SK-MEL-5 (cell line): Measurements from ENCODE around the gene ERC2. TPM values are rescaled to one million over a fixed set of nuclear protein-coding genes. Genes with fewer than 3 reads are reported as not detected.
"Not testable (repeated sequence)": the region's sequence is repeated elsewhere in the genome, so short reads cannot be mapped to it uniquely, and the experiment has no call there.

Experiments
- DNase-seq: peaks from one replicate; pipeline ENCODE4 v3.0.0-alpha.2; 2016; ENCODE audit warnings: low read depth, low spot score
- in situ Hi-C: cut with HindIII; loops from 2 replicates; pipeline ENCODE4 v1.10.0; 2016; ENCODE audit warnings: low sequenced_read_pairs, high pct_unique_total_duplicates, low pct_unique_long_range_greater_than_20kb
- total RNA-seq: library from RNA; depleted of rRNA; stranded (reverse); fragments of >200 nt; shearing (Covaris generic); gene quantifications from 2 replicates; pipeline ENCODE4 v1.2.3, GENCODE V29; 2014

ERC2 gene
- total RNA-seq, 1 experiment from 2014 or later: 0.50 TPM

DNA sequence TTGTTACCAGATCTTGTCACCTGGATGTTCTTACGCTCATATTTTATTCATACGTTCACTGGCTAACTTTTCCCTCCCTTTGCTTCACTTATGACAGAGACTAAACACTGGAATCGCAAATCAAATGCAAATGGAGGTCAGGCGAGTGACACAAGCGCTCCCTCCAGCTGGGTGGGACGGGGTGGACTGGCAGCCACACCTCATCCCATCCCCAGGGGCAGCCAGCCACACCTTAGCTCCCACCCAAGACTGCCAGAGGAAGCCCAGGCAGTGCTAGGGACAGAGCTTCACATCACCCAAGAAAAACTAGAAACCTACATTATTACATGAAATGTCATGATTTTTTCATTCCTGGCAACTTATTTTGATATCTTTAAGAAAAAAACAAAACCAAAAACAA is 366.2 kb downstream of the ERC2 start:
- in situ Hi-C loops: no loop called here
- DNase-seq: no peak

DNA sequence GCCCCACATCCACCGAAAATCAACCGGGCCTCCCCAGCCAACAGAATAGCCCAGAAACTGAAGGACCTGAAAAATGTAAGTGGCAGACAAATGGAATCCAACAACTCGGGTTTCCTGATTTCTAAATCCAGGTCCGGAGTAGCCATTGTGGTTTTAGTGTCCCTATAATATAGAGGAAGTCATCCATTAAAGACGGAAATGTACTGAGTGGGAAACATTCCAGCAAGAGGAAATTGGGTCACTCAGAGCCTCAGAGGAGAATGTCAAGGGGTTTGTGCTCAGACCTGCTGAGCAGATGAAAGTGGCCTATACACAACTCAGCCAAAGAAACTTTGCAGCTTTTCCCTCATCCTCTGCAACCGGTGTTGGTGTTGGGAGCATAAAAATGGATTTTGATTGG is 366.7 kb downstream of the ERC2 start:
- in situ Hi-C loops: no loop called here
- no peak for DNase-seq

DNA sequence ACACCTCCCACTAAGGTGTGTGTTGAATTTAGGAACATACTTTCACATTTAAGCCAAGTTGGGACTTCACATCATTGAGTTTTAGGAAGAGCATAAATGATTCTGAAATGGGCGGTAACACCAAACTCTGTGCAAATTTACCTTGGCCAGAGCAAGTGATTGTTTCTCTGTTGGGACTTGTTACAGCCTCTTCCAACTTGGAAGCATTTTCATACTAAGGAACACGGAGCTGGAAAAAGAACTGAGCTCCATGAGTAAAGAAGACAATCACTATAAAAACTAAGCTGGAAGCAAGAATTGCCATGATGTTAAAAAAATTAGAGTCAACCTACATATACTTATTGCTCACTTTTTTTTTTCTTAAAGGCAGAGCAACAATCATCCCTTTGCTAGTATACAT is 371.3 kb downstream of the ERC2 start:
- in situ Hi-C loops: no loop called here

DNA sequence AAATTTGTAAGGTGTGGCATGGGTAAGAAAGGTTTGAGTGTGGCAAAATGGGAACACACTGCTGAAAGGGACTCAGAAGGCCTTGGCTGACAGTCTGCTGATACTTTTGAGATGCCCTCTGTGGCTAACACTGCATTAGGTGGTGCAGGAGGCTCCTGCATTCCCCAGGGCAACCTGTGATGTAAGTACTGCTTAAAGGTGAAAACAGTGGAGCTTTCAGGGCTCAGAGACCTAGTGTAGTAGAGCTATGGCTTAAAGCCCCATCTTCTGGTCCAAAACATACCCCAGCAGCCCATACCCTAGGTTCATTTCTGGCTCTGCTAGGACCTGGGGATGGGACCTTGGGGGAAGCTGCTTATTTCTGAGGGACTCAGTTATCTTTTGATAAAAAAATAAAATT is 374.1 kb downstream of the ERC2 start:
- in situ Hi-C loops: no loop called here
- DNase-seq: no peak

More for the DNA sequence above, 371.3 kb downstream of the ERC2 start:
- DNase-seq: no peak

DNA sequence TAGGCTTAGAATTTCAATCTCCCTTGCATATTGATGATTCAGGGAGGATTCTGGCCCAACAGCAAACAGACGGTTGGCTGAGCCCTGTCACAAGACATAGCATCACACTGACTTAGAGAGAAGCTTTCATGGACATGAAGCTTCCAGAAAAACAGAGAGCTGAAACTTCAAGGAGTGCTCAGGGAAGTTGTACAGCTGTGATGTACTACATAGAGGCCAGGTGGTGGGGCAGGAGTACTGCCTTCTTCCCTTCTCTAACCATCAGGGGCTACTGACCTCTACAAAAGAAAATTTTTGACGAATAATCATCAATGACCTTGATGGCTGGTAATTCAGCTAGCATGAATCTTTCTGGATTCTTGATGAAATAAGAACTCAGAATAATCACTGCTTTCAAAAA is 378.5 kb downstream of the ERC2 start:
- in situ Hi-C loops: no loop called here
- DNase-seq: no peak

DNA sequence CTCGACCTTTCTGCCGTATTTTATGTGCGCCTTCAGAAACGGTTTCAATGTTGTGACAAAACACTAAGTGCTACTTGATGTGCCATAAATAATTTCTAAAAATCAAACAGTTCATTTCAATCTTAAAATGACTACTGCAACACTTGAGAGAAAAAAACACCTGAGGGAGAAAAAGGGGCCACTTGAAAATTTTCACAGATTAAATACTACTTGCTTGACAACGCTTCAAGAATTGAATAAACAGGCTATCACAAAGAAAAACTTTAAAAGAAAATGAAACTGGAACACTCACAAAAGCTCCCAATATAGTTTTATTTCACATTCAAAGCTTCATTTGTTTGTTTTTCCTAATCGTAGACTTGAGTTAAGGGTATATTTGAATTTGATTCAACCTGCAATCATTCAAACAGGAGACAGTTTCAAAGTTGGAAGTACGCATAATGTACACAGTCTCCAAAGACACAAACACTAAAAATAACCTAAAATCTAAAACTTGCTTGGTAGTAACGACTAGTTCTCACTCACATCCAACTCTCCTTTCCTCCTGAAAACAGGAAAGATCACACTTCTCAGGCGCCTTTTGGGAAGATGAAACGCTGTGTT is 380.7 kb downstream of the ERC2 start:
- DNase-seq: no peak
- in situ Hi-C loops: no loop called here

DNA sequence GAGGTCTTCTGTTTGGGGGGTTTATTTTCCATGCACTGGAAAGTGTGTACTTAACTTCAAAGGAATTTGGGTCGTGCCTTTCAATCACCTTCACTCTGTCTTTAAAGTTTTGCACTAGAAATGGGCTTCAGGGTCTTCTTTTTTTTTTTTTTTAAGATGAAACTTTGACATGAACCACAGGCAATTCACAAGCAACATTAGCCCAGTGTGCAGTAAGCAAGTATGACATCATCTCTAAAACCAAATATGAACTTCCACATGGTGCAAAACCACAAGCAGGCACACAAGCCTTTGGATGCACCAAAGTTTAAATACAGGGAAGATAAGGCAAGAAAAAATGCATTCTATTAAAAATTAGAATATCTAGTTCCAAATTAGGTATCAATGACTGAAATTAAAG is 381.9 kb downstream of the ERC2 start:
- in situ Hi-C loops: no loop called here
- no peak for DNase-seq

DNA sequence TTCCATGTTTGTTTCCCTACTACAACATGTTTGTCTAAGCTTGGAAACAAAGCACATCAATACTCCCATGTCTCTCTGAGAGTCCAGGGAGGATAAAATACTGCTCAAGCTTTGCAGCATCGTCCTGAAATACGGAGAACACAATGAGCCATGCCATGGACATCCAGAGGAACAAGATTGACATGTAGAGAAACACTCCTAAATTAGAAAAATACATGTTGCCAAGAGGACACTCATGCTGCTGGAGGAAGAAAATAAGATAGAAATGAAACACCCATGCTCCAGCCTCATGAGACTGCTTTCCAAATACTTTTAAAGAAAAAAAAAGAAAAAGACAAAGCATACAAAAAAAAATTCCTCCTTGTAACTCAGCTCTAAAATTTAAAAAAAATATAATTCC is 387.0 kb downstream of the ERC2 start:
- no peak for DNase-seq
- in situ Hi-C loops: no loop called here

DNA sequence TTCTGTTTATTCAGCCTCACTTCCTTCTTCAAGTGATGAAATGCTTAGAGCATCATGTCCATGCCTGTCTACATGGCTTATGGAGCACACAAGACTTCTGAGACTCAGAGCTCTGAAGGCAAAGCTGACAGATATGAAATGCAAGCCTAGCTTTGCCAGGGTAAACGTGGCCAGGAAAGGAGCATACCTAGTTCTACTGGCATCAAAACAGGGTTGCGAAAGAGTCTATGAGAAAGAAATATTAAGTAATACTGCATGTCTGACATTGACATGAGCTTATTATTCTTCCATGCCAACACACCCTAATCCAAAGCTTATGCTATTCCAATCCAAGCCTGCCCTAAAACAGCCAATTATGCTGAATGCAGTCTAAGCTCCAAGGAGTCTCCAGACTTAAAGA is 391.5 kb downstream of the ERC2 start:
- in situ Hi-C loops: no loop called here
- no peak for DNase-seq

DNA sequence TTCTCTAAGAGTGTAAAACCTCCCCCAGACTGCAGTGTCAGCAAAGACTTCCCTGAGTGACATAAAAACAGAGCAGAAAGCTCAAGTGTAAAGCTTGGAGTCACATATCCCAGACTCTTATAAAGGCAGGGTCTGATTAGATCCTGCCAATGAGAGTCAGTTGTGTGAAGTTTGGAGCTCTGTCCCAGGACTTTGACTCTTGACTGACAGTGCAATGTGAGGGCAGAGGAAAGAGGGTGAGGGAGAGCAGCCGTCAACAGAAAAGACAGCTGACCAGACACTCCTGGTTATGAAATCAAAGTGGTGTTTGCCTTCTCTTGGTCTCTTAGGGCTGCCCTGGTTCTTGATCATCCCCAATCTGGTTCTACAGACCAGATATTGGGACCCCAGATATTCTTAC is 393.2 kb downstream of the ERC2 start:
- no peak for DNase-seq
- in situ Hi-C loops: no loop called here

DNA sequence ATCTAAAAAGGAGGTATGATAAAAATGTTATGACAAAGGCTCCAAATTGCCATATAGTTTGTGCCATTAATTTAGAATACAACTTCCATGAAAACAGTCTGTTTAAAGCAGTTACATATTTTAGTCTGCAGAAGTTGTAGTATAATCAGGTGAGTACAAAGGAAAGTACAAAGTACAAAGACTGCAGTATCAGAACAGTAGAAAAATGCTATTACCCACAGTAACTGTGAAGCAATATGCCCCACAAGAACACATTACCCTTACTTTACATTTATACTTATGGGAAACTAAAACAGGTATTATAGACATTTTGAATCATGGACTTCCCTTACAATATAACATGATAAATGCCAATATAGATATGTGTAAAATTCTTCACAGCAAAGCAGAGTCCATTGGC is 398.5 kb downstream of the ERC2 start:
- no peak for DNase-seq
- in situ Hi-C loops: no loop called here

DNA sequence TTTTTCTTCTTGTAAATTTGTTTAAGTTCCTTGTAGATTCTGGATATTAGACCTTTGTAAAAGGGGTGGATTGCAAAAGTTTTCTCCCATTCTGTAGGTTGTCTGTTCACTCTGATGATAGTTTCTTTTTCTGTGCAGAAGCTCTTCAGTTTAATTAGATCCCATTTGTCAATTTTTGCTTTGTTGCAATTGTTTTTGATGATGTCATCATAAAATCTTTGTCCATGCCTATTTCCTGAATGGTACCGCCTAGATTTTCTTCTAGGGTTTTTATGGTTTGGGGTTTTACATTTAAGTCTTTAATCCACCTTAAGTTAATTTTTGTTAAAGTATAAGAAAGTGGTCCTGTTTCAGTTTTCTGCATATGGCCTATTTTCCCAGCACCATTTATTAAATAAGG is 401.9 kb downstream of the ERC2 start:
- in situ Hi-C loops: not testable (repeated sequence)

DNA sequence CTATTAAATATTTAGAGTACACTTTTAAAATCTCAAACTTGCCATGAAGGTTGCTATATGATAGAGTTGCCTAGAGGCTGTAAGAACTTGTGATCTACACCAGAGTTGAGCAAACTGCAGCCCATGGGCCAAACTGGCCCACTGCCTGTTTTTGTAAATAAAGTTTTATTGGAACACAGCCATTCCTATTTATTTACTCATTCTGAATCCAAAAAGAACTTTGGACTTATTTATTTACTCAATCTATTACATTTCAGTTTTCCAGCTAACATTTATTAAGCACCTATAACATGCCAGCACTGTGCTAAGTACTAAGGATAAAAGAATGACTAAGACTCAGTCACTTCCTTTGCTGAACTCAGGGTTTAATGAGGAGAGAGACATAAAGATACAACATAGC is 403.6 kb downstream of the ERC2 start:
- no peak for DNase-seq
- in situ Hi-C loops: no loop called here

More for the DNA sequence above, 401.9 kb downstream of the ERC2 start:
- not testable (repeated sequence) for DNase-seq

DNA sequence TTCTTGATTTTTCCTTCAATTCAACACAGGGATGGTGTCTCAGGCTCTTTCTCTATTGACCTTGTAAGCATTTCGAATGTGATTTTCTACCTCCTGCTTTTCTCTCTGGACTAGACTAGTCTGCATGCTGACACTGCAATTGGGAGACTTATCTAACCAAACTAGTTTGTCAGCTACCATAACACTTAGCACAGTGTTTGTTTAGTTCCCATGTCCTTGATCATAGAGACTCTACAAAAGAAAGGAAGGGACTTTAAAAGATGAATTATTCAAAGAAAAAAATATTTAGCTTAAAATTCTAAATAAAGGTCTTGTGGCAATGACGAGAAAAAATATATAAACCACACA is 407.0 kb downstream of the ERC2 start:
- no peak for DNase-seq
- in situ Hi-C loops: no loop called here

DNA sequence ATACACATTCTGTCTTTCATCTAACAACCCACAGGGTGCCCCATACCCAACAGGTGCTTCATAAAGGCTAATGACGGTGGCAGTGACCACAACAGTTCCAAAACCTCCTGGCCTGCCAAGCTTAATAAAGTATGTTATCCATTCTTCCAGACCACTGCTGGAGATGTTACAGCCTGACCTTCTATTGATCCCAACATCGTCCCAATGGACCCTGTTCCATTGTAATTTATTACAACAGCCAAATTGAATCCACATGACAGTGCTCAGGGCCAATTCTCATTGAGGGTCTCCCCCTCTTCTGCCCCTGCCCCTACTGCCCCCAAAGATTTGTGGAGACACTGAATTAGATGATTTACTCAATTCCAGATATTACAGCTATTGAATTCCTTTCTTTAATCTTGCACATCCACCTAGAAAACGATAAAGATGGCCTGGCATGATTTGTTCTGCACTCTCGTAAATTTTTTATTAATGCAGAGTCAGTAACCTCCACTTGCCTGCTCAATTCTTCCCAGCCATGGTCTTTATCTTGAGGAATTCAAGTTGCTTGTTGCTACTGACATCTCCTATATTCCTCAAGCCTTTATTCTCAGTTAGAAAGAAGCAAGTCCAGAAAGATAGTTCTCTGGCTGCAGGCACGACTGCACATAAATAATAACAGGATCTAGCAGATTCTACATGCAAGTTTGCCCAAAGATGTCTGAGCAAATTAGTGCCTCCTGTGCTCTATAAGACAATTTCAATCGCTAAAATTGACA is 407.6 kb downstream of the ERC2 start:
- in situ Hi-C loops: no loop called here
- DNase-seq: no peak

DNA sequence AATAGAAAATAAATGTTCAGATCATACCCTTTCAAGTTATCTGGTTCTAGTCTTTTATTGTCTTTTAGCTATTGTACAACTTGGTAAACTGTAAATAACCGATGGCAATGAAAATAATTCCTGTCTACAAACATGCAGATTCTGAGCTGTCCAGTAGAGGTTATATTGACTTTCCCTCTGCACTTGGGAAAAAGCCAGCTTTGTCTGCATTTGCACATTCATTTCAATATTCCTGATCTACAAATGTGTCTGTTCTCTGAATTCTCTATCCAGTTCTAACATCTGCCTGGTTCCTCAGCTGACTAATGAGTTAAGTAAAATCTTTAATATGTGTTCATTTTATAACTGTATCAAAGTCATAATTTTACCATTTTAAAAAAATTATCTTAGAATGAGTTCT is 408.5 kb downstream of the ERC2 start:
- DNase-seq: no peak
- in situ Hi-C loops: no loop called here

DNA sequence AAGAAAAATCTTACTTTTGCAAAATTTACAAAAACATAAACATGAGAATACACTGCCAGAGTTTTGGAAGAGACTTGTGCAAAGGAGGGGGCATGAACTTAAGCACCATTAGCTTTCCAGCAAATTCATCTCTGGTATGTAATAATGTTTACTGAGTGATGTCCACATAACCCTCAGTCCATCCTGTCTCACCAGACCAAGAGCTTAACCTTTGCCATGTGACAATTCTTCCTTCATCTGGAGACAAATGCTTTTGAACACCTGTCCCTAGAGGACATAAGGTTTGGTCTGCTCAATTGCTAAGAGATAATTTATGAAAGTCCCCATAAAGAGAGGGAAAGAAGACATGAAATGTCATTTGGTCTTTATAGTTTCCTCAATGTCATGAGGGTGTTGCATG is 412.3 kb downstream of the ERC2 start:
- in situ Hi-C loops: no loop called here
- no peak for DNase-seq

DNA sequence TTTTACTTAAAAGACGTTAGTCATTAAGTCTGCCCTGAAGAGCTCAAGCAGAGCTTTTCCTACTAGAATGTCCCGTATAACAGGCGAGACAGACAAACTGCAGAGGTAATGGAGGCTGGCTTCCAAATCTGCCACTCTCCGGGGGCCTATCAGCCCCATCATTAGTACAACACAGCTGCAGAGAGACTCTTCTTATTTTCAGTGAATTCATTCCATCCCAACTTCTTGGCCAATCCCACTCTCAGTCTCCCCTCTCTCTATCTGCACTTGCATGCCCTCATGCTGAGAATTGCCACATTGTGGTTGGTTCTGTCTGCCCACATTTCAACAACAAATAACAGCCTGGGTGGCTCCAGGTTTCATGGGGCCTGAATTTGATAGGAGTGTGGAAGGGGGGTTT is 412.7 kb downstream of the ERC2 start:
- in situ Hi-C loops: no loop called here
- no peak for DNase-seq

DNA sequence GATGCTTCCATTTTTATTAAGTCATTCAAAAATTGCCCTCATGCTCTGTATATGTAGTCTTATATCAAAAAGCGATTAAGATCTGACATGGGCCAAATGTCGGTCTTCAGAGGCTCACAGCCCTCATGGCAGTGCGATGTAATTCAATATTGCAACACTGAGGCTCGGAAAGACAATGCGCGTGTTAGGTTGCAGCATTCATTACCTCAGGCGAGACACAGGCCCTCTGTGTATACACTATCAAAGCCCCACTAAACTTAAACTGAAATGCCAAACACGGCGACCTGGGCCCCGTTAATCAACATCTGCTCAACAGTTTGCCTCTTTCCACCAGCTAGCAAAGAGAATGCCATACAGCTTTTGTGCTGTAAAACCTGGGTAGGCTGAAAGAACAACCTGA is 413.4 kb downstream of the ERC2 start:
- in situ Hi-C loops: no loop called here

DNA sequence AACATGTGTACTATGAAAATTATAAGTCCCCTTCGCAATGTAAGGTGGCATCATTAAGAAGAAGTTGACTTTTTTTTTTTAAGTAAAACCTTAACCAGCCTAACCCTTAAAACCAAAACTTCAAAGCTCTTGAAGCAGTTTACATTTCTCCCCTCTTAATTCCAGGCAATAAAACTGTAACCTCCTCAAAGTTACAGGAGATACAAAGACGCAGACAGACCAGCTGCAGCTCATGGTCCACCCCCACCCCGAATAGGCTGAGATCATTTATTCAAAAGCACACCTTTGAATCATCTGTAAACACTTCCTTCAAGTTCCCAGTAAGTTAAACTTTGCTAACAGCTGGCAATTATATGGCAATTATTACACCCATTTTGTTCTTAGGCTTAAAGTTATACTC is 414.5 kb downstream of the ERC2 start:
- no peak for DNase-seq
- in situ Hi-C loops: no loop called here

More for the DNA sequence above, 413.4 kb downstream of the ERC2 start:
- DNase-seq: no peak
